ENCODE measurements around the gene OBSCN.
"Not testable (repeated sequence)": the region's sequence is repeated elsewhere in the genome, so short reads cannot be mapped to it uniquely, and the experiment has no call there.

OBSCN gene

DNA sequence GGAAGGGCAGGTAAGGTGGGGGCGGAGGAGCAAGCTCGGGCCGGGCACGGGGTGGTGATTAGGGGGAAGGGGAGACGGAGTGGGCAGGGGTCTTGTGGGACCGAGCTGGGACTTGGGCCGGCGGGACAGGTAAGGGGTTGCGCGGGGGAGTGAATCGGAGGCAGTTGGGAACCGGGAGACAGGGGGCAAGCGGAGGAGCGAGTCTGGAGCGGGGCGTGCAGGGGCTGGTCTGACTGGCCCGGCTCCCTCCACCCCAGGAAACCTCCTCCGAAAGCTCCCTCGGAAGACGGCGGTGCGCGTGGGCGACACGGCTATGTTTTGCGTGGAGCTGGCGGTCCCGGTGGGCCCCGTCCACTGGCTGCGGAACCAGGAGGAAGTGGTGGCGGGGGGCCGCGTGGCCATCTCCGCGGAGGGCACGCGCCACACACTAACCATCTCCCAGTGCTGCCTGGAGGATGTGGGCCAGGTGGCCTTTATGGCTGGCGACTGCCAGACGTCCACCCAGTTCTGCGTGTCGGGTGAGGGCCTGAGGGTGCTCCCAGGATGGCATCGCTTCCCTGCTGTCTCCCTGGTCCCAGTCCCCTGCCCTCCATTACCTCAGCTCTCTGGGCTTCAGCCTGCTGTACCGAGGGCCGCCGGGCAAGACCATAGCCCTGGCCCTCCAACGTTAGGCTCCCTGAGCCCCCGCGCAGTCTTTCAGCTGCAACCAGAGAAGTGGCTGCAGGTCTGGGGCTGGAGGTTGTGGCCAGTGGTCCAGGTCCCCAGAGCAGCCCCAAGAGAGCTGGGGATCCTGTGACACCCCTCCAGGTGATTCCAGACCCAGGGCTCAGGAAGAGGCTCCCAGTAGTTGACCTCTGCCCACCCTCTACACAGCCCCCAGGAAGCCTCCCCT lies 6.3 kb downstream of the OBSCN start:
- DNase-seq: no peak

- no peak for DNase-seq
These were observed 7.2 kb downstream of the OBSCN start for GRCh38 chr1:228214921-228215662.

GRCh38 chr1:228215663-228216116 lies 7.8 kb downstream of the OBSCN start:
- DNase-seq: no peak

GRCh38 chr1:228216371-228217320 lies 8.8 kb downstream of the OBSCN start:
- DNase-seq: no peak

- DNase-seq: no peak
These were observed 9.9 kb downstream of the OBSCN start for GRCh38 chr1:228217551-228218344.

GRCh38 chr1:228218513-228219244 lies 10.8 kb downstream of the OBSCN start:
- no peak for DNase-seq

GRCh38 chr1:228219245-228219961 lies 11.6 kb downstream of the OBSCN start:
- no peak for DNase-seq

GRCh38 chr1:228219962-228220780 lies 12.3 kb downstream of the OBSCN start:
- DNase-seq: no peak

- not testable (repeated sequence) for DNase-seq
These were observed 13.3 kb downstream of the OBSCN start for GRCh38 chr1:228221097-228221496.

- no peak for DNase-seq
These were observed 14.7 kb downstream of the OBSCN start for GRCh38 chr1:228222548-228222947.

GRCh38 chr1:228224198-228225164 lies 16.6 kb downstream of the OBSCN start:
- DNase-seq: no peak

- DNase-seq: no peak
These were observed 17.4 kb downstream of the OBSCN start for GRCh38 chr1:228225165-228225710.

DNA sequence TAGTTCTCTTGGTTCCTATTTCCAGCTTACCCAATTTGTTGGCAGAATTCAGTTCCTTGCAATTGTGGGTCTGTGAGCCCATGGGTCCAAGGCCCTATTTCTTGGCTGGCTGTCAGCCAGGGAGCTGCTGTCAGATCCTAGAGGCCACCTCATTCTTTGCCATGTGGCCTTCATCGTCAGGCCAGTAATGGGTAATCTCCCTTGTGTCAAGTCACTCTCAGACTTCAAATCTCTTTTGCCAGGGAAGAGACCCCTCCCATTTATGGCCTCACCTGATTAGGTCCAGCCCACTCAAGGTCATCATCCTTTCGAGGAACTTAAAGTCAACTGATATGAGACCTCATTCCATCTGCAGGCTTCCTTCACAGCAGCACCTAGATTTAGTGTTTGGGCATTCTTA lies 17.9 kb downstream of the OBSCN start:
- DNase-seq: no peak

GRCh38 chr1:228226141-228226874 lies 18.5 kb downstream of the OBSCN start:
- no peak for DNase-seq

DNA sequence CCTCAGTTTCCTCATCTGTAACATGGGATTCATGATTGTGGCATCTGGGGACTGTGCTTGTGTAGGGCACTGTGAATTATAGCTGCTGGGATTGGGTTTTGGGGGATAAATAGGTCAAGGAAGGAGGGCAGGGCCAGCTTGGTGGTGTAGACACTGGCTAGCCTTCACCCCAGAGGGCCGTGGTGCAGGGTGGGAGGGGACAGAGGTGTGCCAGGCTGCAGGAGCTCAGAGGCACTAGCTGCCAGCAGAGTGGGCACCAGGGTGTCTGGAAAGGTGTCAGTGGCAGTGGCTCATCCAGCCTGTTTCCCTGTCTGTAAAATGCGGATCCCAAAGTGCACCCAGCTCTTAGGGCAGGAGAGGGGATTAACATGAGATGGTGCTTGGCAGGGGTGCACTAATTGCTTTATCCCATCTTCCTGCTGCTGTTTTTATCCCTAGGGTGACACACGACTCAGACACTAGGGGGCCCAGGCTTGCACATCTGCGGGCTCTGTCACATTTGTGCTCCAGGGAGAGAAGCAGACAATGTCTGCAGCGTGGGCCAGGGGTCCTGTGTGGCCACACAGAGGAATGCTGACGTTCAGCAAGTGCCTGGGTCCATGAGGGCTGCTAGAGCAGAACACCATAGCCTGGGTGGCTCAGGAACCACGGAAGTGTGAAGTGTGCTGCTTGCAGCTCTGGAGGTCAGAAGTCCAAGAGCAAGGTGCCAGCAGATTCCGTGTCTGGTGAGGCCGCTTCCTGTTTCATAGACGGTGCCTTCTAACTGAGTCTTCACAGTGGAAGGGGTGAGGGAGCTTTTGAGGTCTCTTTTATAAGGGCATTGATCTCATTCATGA lies 19.3 kb downstream of the OBSCN start:
- no peak for DNase-seq

GRCh38 chr1:228228147-228228546 lies 20.3 kb downstream of the OBSCN start:
- DNase-seq: not testable (repeated sequence)

Data from NCI-H2171 treated with DMSO at 0.1 percent for 48 hours (cell line).